Measurements from ENCODE around the gene TCF4. TPM values are rescaled to one million over a fixed set of nuclear protein-coding genes. Genes with fewer than 3 reads are reported as not detected.

Gene TCF4
- total RNA-seq, 1 experiment from 2014 or later = 143 TPM

- no peak for DNase-seq (ENCODE audit: low spot score)
- peaks cover 27% of the 10 kb centered on the region for H3K4me1 ChIP-seq (ENCODE audit: insufficient read depth, low read length, poor library complexity, severe bottlenecking)
- H3K9me3 ChIP-seq (ENCODE audit: low read depth, low read length, poor library complexity, severe bottlenecking) = no peaks in the 10 kb centered on the region
- peaks cover 68% of the 10 kb centered on the region for H3K36me3 ChIP-seq (ENCODE audit: insufficient read depth, low read length, poor library complexity, severe bottlenecking)
- H3K4me3 ChIP-seq (ENCODE audit: low read depth, low read length, poor library complexity, severe bottlenecking) = no peak overlapping the region
- POLR2A ChIA-PET (ENCODE audit: low non-redundant PET) = no interaction called here
- no peak for TF ChIP-seq CTCF (conservative IDR thresholded peaks at IDR 0.05; ENCODE audit: low read depth, low read length)
- TF ChIP-seq EZH2 (IDR thresholded peaks at IDR 0.05; ENCODE audit: borderline replicate concordance, low read depth, low read length, poor library complexity, severe bottlenecking) = no peak
- intact Hi-C loops (cut with micrococcal nuclease; ENCODE audit: unreplicated experiment) = loop anchor here (10.0 kb wide), 1 partner anchor 622 kb away; no protein-coding TSS in a partner anchor
- CTCF ChIA-PET = no interaction called here
- no TSS peak for BruUV-seq (replicated peaks)
- H3K27me3 ChIP-seq (replicated peaks; ENCODE audit: insufficient read depth, low read depth, low read length, poor library complexity) = no peaks in the 10 kb centered on the region
- no peak overlapping the region for H3K27ac ChIP-seq (ENCODE audit: low read depth, low read length, poor library complexity, severe bottlenecking)
Observed at GRCh38 chr18:55232506-55232905, 355.5 kb downstream of the TCF4 start.

DNA sequence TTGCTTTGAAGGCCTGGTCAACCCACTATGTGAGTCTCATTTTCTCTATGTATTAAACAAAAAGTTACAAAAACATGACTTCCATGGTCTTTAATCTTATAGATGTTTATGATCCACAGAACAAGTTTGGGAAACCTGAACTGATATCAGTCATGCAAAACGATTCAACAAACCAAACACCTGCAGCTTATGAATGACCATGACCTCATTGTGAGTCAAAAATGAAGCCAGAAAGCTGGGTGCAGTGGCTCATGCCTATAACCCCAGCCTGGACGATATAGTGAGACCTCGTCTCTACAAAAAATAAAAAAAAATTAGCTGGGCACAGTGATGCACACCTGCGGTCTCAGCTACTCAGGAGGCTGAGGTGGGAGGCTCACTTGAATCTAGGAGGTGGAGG is 358.3 kb downstream of the TCF4 start:
- no peak for DNase-seq (ENCODE audit: low spot score)
- TF ChIP-seq CTCF (conservative IDR thresholded peaks at IDR 0.05; ENCODE audit: low read depth, low read length) (no peak), EZH2 (IDR thresholded peaks at IDR 0.05; ENCODE audit: borderline replicate concordance, low read depth, low read length, poor library complexity, severe bottlenecking) (no peak)
- Histone ChIP-seq H3K36me3 (ENCODE audit: insufficient read depth, low read length, poor library complexity, severe bottlenecking) (peaks cover 77% of the 10 kb centered on the region), H3K4me3 (ENCODE audit: low read depth, low read length, poor library complexity, severe bottlenecking) (no peak overlapping the region), H3K27ac (ENCODE audit: low read depth, low read length, poor library complexity, severe bottlenecking) (no peak overlapping the region), H3K9me3 (ENCODE audit: low read depth, low read length, poor library complexity, severe bottlenecking) (no peaks in the 10 kb centered on the region), H3K4me1 (ENCODE audit: insufficient read depth, low read length, poor library complexity, severe bottlenecking) (peaks cover 4% of the 10 kb centered on the region), H3K27me3 (replicated peaks; ENCODE audit: insufficient read depth, low read depth, low read length, poor library complexity) (no peaks in the 10 kb centered on the region)
- ChIA-PET CTCF (no interaction called here), POLR2A (ENCODE audit: low non-redundant PET) (no interaction called here)
- intact Hi-C loops (cut with micrococcal nuclease; ENCODE audit: unreplicated experiment) = loop anchor here (10.0 kb wide), 1 partner anchor 625 kb away; no protein-coding TSS in a partner anchor
- no TSS peak for BruUV-seq (replicated peaks)

- ChIA-PET CTCF (no interaction called here), POLR2A (ENCODE audit: low non-redundant PET) (no interaction called here)
- H3K36me3 ChIP-seq (ENCODE audit: insufficient read depth, low read length, poor library complexity, severe bottlenecking) = peaks cover 70% of the 10 kb centered on the region
- H3K4me1 ChIP-seq (ENCODE audit: insufficient read depth, low read length, poor library complexity, severe bottlenecking) = peaks cover 4% of the 10 kb centered on the region
- H3K4me3 ChIP-seq (ENCODE audit: low read depth, low read length, poor library complexity, severe bottlenecking) = no peak overlapping the region
- no peaks in the 10 kb centered on the region for H3K9me3 ChIP-seq (ENCODE audit: low read depth, low read length, poor library complexity, severe bottlenecking)
- DNase-seq (ENCODE audit: low spot score) = no peak
- no TSS peak for BruUV-seq (replicated peaks)
- no peak overlapping the region for H3K27ac ChIP-seq (ENCODE audit: low read depth, low read length, poor library complexity, severe bottlenecking)
- TF ChIP-seq CTCF (conservative IDR thresholded peaks at IDR 0.05; ENCODE audit: low read depth, low read length) = no peak
- no peak for TF ChIP-seq EZH2 (IDR thresholded peaks at IDR 0.05; ENCODE audit: borderline replicate concordance, low read depth, low read length, poor library complexity, severe bottlenecking)
- no peaks in the 10 kb centered on the region for H3K27me3 ChIP-seq (replicated peaks; ENCODE audit: insufficient read depth, low read depth, low read length, poor library complexity)
- intact Hi-C loops (cut with micrococcal nuclease; ENCODE audit: unreplicated experiment) = no loop called here
Observed at GRCh38 chr18:55228707-55229106, 359.3 kb downstream of the TCF4 start.

All from A673 (cell line).